PFSK-1 (cell line): Measurements from ENCODE around the gene TENM3.

Experiments
- FOXP2 ChIP-seq: optimal IDR thresholded peaks from 2 replicates; pipeline ENCODE3; 2011; ENCODE audit warnings: borderline replicate concordance, control low read depth, inconsistent platforms; ENCODE audit not compliant: insufficient read depth; ENCODE audit errors: extremely low read length, extremely low read depth
- POLR2AphosphoS5 ChIP-seq: IDR thresholded peaks from 2 replicates; pipeline ENCODE4 v1.6.1; 2012; ENCODE audit warnings: low read depth, mild to moderate bottlenecking, control low read depth, low read length, moderate library complexity
- REST ChIP-seq, 2 experiments: IDR thresholded peaks; 2 replicates each; pipeline versions ENCODE4 v1.6.1 to v1.8.0; 2011 to 2012; ENCODE audit warnings: low read depth in 2 of 2, low read length in 2 of 2, control low read depth in 1 of 2, inconsistent platforms in 1 of 2, mild to moderate bottlenecking in 1 of 2, moderate library complexity in 1 of 2; ENCODE audit not compliant: insufficient read depth in 1 of 2
- SIN3A ChIP-seq: IDR thresholded peaks from 2 replicates; pipeline ENCODE4 v1.6.1; 2012; ENCODE audit warnings: mild to moderate bottlenecking, low read length, moderate library complexity, borderline replicate concordance; ENCODE audit not compliant: insufficient read depth
- TAF1 ChIP-seq: IDR thresholded peaks from 2 replicates; pipeline ENCODE4 v1.6.1; 2012; ENCODE audit warnings: low read length, control low read depth, borderline replicate concordance; ENCODE audit not compliant: insufficient read depth

The TENM3 gene

GRCh38 chr4:182267048-182267447 is 23.8 kb downstream of the TENM3 start:
- TF ChIP-seq REST (IDR thresholded peaks at IDR 0.05; ENCODE audit: insufficient read depth in 1 of 2, low read depth in 2 of 2, low read length in 2 of 2) (no peak), TAF1 (no peak), SIN3A (no peak)

DNA sequence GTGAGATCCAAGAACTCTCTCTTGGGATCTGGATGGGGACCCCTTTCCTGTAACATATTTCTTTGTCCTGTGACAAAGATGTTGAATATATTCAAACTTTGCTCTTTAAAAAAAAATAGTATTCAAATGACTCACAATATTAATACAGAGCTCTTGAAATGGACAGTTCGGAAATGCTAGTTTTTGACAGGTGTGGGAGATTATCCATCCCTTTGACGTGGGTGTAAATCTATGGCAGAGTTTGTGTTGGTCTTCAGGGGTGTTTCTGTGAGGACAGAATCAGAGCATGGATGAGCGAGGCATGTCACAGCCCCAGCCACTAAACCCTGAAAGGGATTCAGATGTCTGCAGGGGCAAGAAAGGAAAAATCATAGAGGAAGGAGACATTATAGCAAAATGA is 25.8 kb downstream of the TENM3 start:
- TF ChIP-seq POLR2AphosphoS5 (no peak), TAF1 (no peak), REST (IDR thresholded peaks at IDR 0.05; ENCODE audit: insufficient read depth in 1 of 2, low read depth in 2 of 2, low read length in 2 of 2) (no peak), SIN3A (no peak), FOXP2 (no peak)

- TF ChIP-seq FOXP2 (no peak), POLR2AphosphoS5 (no peak)
Observed at GRCh38 chr4:182271731-182272130, 28.5 kb downstream of the TENM3 start.

DNA sequence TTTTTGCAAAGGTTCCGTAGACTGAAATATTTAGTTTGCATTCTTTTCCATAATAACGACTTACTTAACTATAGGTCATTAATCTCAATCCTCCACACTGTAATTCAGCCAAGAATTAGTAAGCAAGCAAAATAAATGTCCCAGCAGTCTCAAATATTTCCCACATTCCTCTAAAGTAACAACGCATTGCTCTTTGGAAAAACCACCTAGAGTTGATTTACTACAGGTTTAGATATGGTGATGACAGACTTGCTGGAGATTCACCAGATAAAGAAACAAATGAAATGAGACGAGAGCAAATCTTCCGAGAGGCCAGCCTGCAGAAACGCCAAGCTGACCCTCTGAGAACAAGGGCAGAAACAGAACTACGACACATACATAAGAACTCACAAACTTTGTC is 28.9 kb downstream of the TENM3 start:
- no peak for TF ChIP-seq FOXP2
- TF ChIP-seq SIN3A, result no peak
- TF ChIP-seq POLR2AphosphoS5, result no peak
- TF ChIP-seq REST (IDR thresholded peaks at IDR 0.05; ENCODE audit: insufficient read depth in 1 of 2, low read depth in 2 of 2, low read length in 2 of 2), result no peak
- TF ChIP-seq TAF1, result no peak

GRCh38 chr4:182273191-182273935 is 30.2 kb downstream of the TENM3 start:
- TF ChIP-seq SIN3A (no peak), POLR2AphosphoS5 (no peak), FOXP2 (no peak), REST (IDR thresholded peaks at IDR 0.05; ENCODE audit: insufficient read depth in 1 of 2, low read depth in 2 of 2, low read length in 2 of 2) (no peak), TAF1 (no peak)
